Breast epithelium (tissue), 3 donors: ENCODE measurements around the gene PC.

Source experiments
- POLR2A ChIP-seq: fragments of 450-650 bp; IDR thresholded peaks from one replicate; pipeline ENCODE4 v1.6.1; 2016; ENCODE audit warnings: antibody characterized with exemption, mild to moderate bottlenecking, moderate library complexity
- TF ChIP-seq, protein P1 (sequence below), 3 donors: fragments of 450-650 bp; IDR thresholded peaks; one replicate each; pipeline ENCODE4 v1.5.1; 2016 to 2017; ENCODE audit warnings: antibody characterized with exemption in 3 of 3, mild to moderate bottlenecking in 3 of 3, moderate library complexity in 3 of 3

- TF ChIP-seq, protein P1, sequence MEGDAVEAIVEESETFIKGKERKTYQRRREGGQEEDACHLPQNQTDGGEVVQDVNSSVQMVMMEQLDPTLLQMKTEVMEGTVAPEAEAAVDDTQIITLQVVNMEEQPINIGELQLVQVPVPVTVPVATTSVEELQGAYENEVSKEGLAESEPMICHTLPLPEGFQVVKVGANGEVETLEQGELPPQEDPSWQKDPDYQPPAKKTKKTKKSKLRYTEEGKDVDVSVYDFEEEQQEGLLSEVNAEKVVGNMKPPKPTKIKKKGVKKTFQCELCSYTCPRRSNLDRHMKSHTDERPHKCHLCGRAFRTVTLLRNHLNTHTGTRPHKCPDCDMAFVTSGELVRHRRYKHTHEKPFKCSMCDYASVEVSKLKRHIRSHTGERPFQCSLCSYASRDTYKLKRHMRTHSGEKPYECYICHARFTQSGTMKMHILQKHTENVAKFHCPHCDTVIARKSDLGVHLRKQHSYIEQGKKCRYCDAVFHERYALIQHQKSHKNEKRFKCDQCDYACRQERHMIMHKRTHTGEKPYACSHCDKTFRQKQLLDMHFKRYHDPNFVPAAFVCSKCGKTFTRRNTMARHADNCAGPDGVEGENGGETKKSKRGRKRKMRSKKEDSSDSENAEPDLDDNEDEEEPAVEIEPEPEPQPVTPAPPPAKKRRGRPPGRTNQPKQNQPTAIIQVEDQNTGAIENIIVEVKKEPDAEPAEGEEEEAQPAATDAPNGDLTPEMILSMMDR (IDR thresholded peaks at IDR 0.05) = no peak
- no peak for TF ChIP-seq POLR2A
Measured at GRCh38 chr11:67006029-67006884, 48.1 kb upstream of the PC start.
